Mesendoderm (in vitro differentiated cells): ENCODE data around the gene SYNPO.

Experiments used
- DNase-seq: peaks from one replicate; pipeline ENCODE4 v3.0.0; 2013
- H2AK5ac ChIP-seq: 2 replicates; pipeline ENCODE4 v1.6.1; 2013; ENCODE audit warnings: low read length, inconsistent platforms
- H2BK120ac ChIP-seq: 2 replicates; pipeline ENCODE4 v1.6.1; 2013; ENCODE audit warnings: low read depth, mild to moderate bottlenecking, low read length, moderate library complexity, mixed read lengths
- H2BK15ac ChIP-seq: replicated peaks from 2 replicates; pipeline ENCODE4 v1.6.1; 2013; ENCODE audit warnings: low read depth, mild to moderate bottlenecking, moderate library complexity
- H2BK5ac ChIP-seq: 2 replicates; pipeline ENCODE4 v1.6.1; 2013; ENCODE audit warnings: low read length, inconsistent platforms
- H3K18ac ChIP-seq: 2 replicates; pipeline ENCODE4 v1.6.1; 2013; ENCODE audit warnings: mild to moderate bottlenecking, low read length, mixed read lengths
- H3K23ac ChIP-seq: one replicate; pipeline ENCODE4 v1.6.1; 2013; ENCODE audit warnings: low read length
- H3K27ac ChIP-seq: 2 replicates; pipeline ENCODE4 v1.5.1; 2013; ENCODE audit warnings: low read depth, mild to moderate bottlenecking, inconsistent platforms, low read length, moderate library complexity
- H3K27me3 ChIP-seq: 2 replicates; pipeline ENCODE4 v1.6.1; 2013; ENCODE audit warnings: low read length, control low read depth, mild to moderate bottlenecking, inconsistent platforms; ENCODE audit not compliant: insufficient read depth, poor library complexity
- H3K36me3 ChIP-seq: 2 replicates; pipeline ENCODE4 v1.6.1; 2013; ENCODE audit warnings: low read length, inconsistent platforms; ENCODE audit not compliant: control insufficient read depth, insufficient read depth
- H3K4ac ChIP-seq: one replicate; pipeline ENCODE4 v1.6.1; 2013; ENCODE audit warnings: low read depth, mild to moderate bottlenecking, low read length, moderate library complexity
- H3K4me1 ChIP-seq: 2 replicates; pipeline ENCODE4 v1.6.1; 2013; ENCODE audit warnings: low read depth, low read length, inconsistent platforms; ENCODE audit not compliant: control insufficient read depth
- H3K4me2 ChIP-seq: 2 replicates; pipeline ENCODE4 v1.6.1; 2013; ENCODE audit warnings: low read length
- H3K4me3 ChIP-seq: 2 replicates; pipeline ENCODE4 v1.5.1; 2013; ENCODE audit warnings: mild to moderate bottlenecking, low read length
- H3K56ac ChIP-seq: one replicate; pipeline ENCODE4 v1.6.1; 2013; ENCODE audit warnings: low read length
- H3K79me1 ChIP-seq: 2 replicates; pipeline ENCODE4 v1.6.1; 2013; ENCODE audit warnings: low read length, inconsistent platforms
- H3K79me2 ChIP-seq: 2 replicates; pipeline ENCODE4 v1.6.1; 2013; ENCODE audit warnings: mild to moderate bottlenecking, low read length; ENCODE audit not compliant: control insufficient read depth, insufficient read depth
- H3K9ac ChIP-seq: 2 replicates; pipeline ENCODE4 v1.6.1; 2013; ENCODE audit warnings: low read length, inconsistent platforms
- H4K5ac ChIP-seq: one replicate; pipeline ENCODE4 v1.6.1; 2013; ENCODE audit warnings: low read length
- H4K8ac ChIP-seq: one replicate; pipeline ENCODE4 v1.6.1; 2013; ENCODE audit warnings: low read depth, mild to moderate bottlenecking, control low read depth, low read length, moderate library complexity
- WGBS: extraction: QIAGEN DNeasy Blood & Tissue Kit; methylation state at CpG from one replicate; pipeline ENCODE4 v1.1.7; 2013; ENCODE audit warnings: low lambda C conversion rate, missing lambda C conversion rate; ENCODE audit not compliant: insufficient coverage; ENCODE audit errors: extremely low coverage; 5-methylcytosine and 5-hydroxymethylcytosine counted together

Gene SYNPO

GRCh38 chr5:150632305-150633160 is 7.9 kb upstream of the SYNPO start:
- no peaks in the 10 kb centered on the region for H3K36me3 ChIP-seq
- WGBS = no CpG with 5 or more reads among the region's 10 CpGs
- H3K4me1 ChIP-seq = no peaks in the 10 kb centered on the region
- no peak overlapping the region for H3K27ac ChIP-seq
- H3K56ac ChIP-seq = no peak overlapping the region
- H4K5ac ChIP-seq = no peak overlapping the region
- no peak overlapping the region for H3K4me3 ChIP-seq
- H3K79me2 ChIP-seq = no peaks in the 10 kb centered on the region
- no peak overlapping the region for H3K18ac ChIP-seq
- no peak overlapping the region for H3K23ac ChIP-seq
- no peak overlapping the region for H3K4me2 ChIP-seq
- no peaks in the 10 kb centered on the region for H3K27me3 ChIP-seq
- DNase-seq = no peak
- no peak overlapping the region for H2BK120ac ChIP-seq
- no peak overlapping the region for H4K8ac ChIP-seq
- H3K9ac ChIP-seq = no peak overlapping the region
- H3K79me1 ChIP-seq = no peaks in the 10 kb centered on the region
- no peak overlapping the region for H2BK15ac ChIP-seq
- no peak overlapping the region for H2BK5ac ChIP-seq
- H3K4ac ChIP-seq = no peak overlapping the region
- no peak overlapping the region for H2AK5ac ChIP-seq

DNA sequence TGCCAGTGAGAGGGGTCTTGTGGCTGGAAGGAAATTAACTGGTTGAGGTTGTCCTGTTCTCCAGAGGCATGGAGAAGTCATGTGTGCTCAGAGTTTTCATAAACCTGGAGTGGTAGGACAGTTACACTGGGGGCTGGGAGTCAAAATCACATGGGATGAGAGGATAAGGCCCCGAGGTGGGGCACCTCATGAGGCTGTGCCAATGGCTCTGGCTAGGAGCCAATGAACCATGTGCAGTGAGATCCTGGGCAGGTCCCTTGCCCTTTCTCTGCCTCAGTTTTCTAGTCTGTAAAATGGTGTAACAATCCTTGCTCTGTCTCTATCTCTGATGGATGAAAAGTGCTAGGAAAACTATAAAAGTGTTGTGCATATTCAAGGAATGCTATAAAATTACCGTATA is 7.0 kb upstream of the SYNPO start:
- Histone ChIP-seq H3K36me3 (no peaks in the 10 kb centered on the region), H2BK120ac (no peak overlapping the region), H3K27me3 (no peaks in the 10 kb centered on the region), H3K4me1 (no peaks in the 10 kb centered on the region), H3K4me3 (no peak overlapping the region), H3K4ac (no peak overlapping the region), H2AK5ac (no peak overlapping the region), H3K18ac (no peak overlapping the region), H2BK15ac (no peak overlapping the region), H3K79me1 (no peaks in the 10 kb centered on the region), H3K56ac (no peak overlapping the region), H3K9ac (no peak overlapping the region), H3K27ac (no peak overlapping the region), H3K23ac (no peak overlapping the region), H3K4me2 (no peak overlapping the region), H3K79me2 (no peaks in the 10 kb centered on the region), H4K5ac (no peak overlapping the region), H4K8ac (no peak overlapping the region), H2BK5ac (no peak overlapping the region)
- no CpG with 5 or more reads among the region's 2 CpGs for WGBS
- DNase-seq = no peak

- no peak overlapping the region for H3K56ac ChIP-seq
- H3K4me1 ChIP-seq = peaks cover 8% of the 10 kb centered on the region
- no peak overlapping the region for H3K23ac ChIP-seq
- no peak overlapping the region for H2AK5ac ChIP-seq
- no peaks in the 10 kb centered on the region for H3K79me2 ChIP-seq
- H2BK120ac ChIP-seq = no peak overlapping the region
- H4K5ac ChIP-seq = no peak overlapping the region
- H4K8ac ChIP-seq = no peak overlapping the region
- H2BK5ac ChIP-seq = no peak overlapping the region
- H3K4me3 ChIP-seq = no peak overlapping the region
- WGBS = no CpG with 5 or more reads among the region's 6 CpGs
- H3K18ac ChIP-seq = no peak overlapping the region
- H3K36me3 ChIP-seq = no peaks in the 10 kb centered on the region
- DNase-seq = no peak
- H3K27me3 ChIP-seq = no peaks in the 10 kb centered on the region
- no peak overlapping the region for H2BK15ac ChIP-seq
- H3K27ac ChIP-seq = no peak overlapping the region
- no peaks in the 10 kb centered on the region for H3K79me1 ChIP-seq
- H3K9ac ChIP-seq = no peak overlapping the region
- H3K4me2 ChIP-seq = no peak overlapping the region
- H3K4ac ChIP-seq = no peak overlapping the region
Measured at GRCh38 chr5:150636391-150637244, 3.8 kb upstream of the SYNPO start.

- WGBS = no CpG with 5 or more reads among the region's 21 CpGs
Measured at GRCh38 chr5:150637245-150638052, 3.0 kb upstream of the SYNPO start.

DNA sequence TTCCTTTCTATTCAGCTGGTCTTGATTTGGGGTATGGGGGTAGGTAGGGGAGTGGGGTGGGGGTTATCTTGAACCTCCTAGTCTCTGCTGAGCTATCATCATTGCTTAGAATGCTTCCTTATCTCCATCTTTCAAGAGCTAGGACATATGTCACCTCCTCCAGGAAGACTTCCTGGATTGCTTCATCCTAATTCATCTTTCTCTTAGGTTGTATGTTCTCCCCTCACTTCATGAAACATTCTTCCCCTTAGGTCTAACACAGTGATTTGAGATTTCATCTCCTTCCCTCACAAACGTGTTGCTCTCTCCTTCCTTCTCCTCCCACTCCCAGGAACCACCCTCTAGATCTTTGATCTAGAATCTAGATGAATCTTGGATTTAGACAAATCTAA is 2.4 kb upstream of the SYNPO start:
- no peak overlapping the region for H3K4me2 ChIP-seq

More at GRCh38 chr5:150637245-150638052, 3.0 kb upstream of the SYNPO start:
- H3K23ac ChIP-seq = no peak overlapping the region
- DNase-seq = peak; percentile 86
- no peak overlapping the region for H2BK15ac ChIP-seq
- no peak overlapping the region for H4K8ac ChIP-seq
- no peak overlapping the region for H3K18ac ChIP-seq
- no peaks in the 10 kb centered on the region for H3K36me3 ChIP-seq
- H3K27ac ChIP-seq = peak overlapping the region; percentile 15
- no peak overlapping the region for H4K5ac ChIP-seq
- H2BK5ac ChIP-seq = no peak overlapping the region
- H2AK5ac ChIP-seq = no peak overlapping the region
- H3K4me2 ChIP-seq = no peak overlapping the region
- no peak overlapping the region for H3K9ac ChIP-seq
- H3K4ac ChIP-seq = no peak overlapping the region
- no peaks in the 10 kb centered on the region for H3K79me1 ChIP-seq
- no peak overlapping the region for H3K4me3 ChIP-seq
- peaks cover 8% of the 10 kb centered on the region for H3K4me1 ChIP-seq
- no peak overlapping the region for H3K56ac ChIP-seq
- no peaks in the 10 kb centered on the region for H3K27me3 ChIP-seq
- H3K79me2 ChIP-seq = no peaks in the 10 kb centered on the region
- no peak overlapping the region for H2BK120ac ChIP-seq

More for the DNA sequence above, 2.4 kb upstream of the SYNPO start:
- Histone ChIP-seq H2BK120ac (no peak overlapping the region), H3K4ac (no peak overlapping the region), H3K4me1 (peaks cover 8% of the 10 kb centered on the region), H3K27me3 (no peaks in the 10 kb centered on the region), H2BK5ac (no peak overlapping the region), H3K79me1 (no peaks in the 10 kb centered on the region), H3K27ac (no peak overlapping the region), H3K79me2 (no peaks in the 10 kb centered on the region), H3K56ac (no peak overlapping the region), H2BK15ac (no peak overlapping the region), H3K4me3 (no peak overlapping the region), H2AK5ac (no peak overlapping the region), H4K5ac (no peak overlapping the region), H3K23ac (no peak overlapping the region), H3K9ac (no peak overlapping the region), H3K18ac (no peak overlapping the region), H3K36me3 (no peaks in the 10 kb centered on the region), H4K8ac (no peak overlapping the region)
- WGBS = no CpG with 5 or more reads among the region's 1 CpG
- no peak for DNase-seq
